Caco-2 (cell line): Measurements from ENCODE around the gene EDN2. TPM values are rescaled to one million over a fixed set of nuclear protein-coding genes. Genes with fewer than 3 reads are reported as not detected.
A peak's percentile ranks its signal among the peaks of the same experiment; 100 is the strongest.

Experiments used
- BruUV-seq: library from RNA; stranded (reverse); fragments of 400-500 nt; replicated peaks from 2 replicates; lab custom pipeline; 2021; lab: Mats Ljungman, UMichigan
- CTCF ChIA-PET: fragments of 300-600 bp; sonication (Branson Sonifier 250); formaldehyde crosslinking; loops from one replicate; lab custom pipeline; 2022; ENCODE audit warnings: antibody characterized with exemption; lab: Charles Lee
- POLR2A ChIA-PET: fragments of 300-600 bp; sonication (Branson Sonifier 250); formaldehyde crosslinking; loops from one replicate; lab custom pipeline; 2022; ENCODE audit warnings: antibody characterized with exemption; lab: Charles Lee
- DNase-seq, 2 experiments: peaks; one replicate each; pipeline versions ENCODE4 v3.0.0 to v3.0.0-alpha.2; 2020 to 2022
- H3K27me3 ChIP-seq: replicated peaks from 2 replicates; pipeline ENCODE4 v1.6.0; 2011; ENCODE audit warnings: low read length; ENCODE audit not compliant: control insufficient read depth, insufficient read depth
- H3K36me3 ChIP-seq: 2 replicates; pipeline ENCODE4 v1.5.1; 2011; ENCODE audit warnings: low read length; ENCODE audit not compliant: control insufficient read depth, insufficient read depth
- H3K4me1 ChIP-seq: fragments of 250-450 bp; sonication (Bioruptor Pico); 2 replicates; pipeline ENCODE4 v1.5.1; 2020; ENCODE audit warnings: mild to moderate bottlenecking
- H3K4me3 ChIP-seq: 2 replicates; pipeline ENCODE4 v1.5.1; 2011; ENCODE audit warnings: low read depth, mild to moderate bottlenecking, control low read depth, low read length
- H3K9me3 ChIP-seq: fragments of 250-450 bp; sonication (Bioruptor Pico); 2 replicates; pipeline ENCODE4 v1.5.1; 2020; ENCODE audit warnings: mild to moderate bottlenecking, moderate library complexity
- H3K27ac Mint-ChIP-seq: one replicate; pipeline ENCODE4 v1.8.0; 2022; ENCODE audit warnings: mixed read lengths; ENCODE audit not compliant: unreplicated experiment
- H3K27me3 Mint-ChIP-seq: one replicate; pipeline ENCODE4 v1.8.0; 2022; ENCODE audit warnings: mixed read lengths; ENCODE audit not compliant: insufficient read depth, unreplicated experiment
- H3K36me3 Mint-ChIP-seq: one replicate; pipeline ENCODE4 v1.8.0; 2022; ENCODE audit warnings: mild to moderate bottlenecking, mixed read lengths; ENCODE audit not compliant: insufficient read depth, unreplicated experiment
- H3K4me1 Mint-ChIP-seq: one replicate; pipeline ENCODE4 v1.8.0; 2022; ENCODE audit warnings: low read depth, mixed read lengths; ENCODE audit not compliant: unreplicated experiment
- H3K4me3 Mint-ChIP-seq: one replicate; pipeline ENCODE4 v1.8.0; 2022; ENCODE audit warnings: mild to moderate bottlenecking, moderate library complexity, mixed read lengths; ENCODE audit not compliant: unreplicated experiment
- H3K9me3 Mint-ChIP-seq: one replicate; pipeline ENCODE4 v1.8.0; 2022; ENCODE audit warnings: mixed read lengths; ENCODE audit not compliant: unreplicated experiment
- intact Hi-C: fragments of 100-400 bp; cut with micrococcal nuclease; formaldehyde crosslinking; loops from one replicate; pipeline ENCODE4 v1.10.0; 2022; ENCODE audit not compliant: unreplicated experiment
- total RNA-seq: library from RNA; stranded (reverse); gene quantifications from 2 replicates; pipeline ENCODE4 v1.2.3, GENCODE V29; 2022
- TF ChIP-seq, protein P1 (sequence below), 2 experiments: fragments of 200-600 bp in 1 of 2; IDR thresholded peaks; 1 replicate in 1 of 2; 2 replicates in 1 of 2; pipeline versions ENCODE4 v1.5.1 to v1.8.0; 2011 to 2022; ENCODE audit warnings: antibody characterized with exemption in 1 of 2, control low read depth in 1 of 2, inconsistent platforms in 1 of 2, low read depth in 1 of 2, low read length in 1 of 2, mild to moderate bottlenecking in 1 of 2, moderate library complexity in 1 of 2; ENCODE audit not compliant: insufficient read depth in 1 of 2, severe bottlenecking in 1 of 2, unreplicated experiment in 1 of 2

The EDN2 gene
- total RNA-seq, 1 experiment from 2014 or later = not detected

DNA sequence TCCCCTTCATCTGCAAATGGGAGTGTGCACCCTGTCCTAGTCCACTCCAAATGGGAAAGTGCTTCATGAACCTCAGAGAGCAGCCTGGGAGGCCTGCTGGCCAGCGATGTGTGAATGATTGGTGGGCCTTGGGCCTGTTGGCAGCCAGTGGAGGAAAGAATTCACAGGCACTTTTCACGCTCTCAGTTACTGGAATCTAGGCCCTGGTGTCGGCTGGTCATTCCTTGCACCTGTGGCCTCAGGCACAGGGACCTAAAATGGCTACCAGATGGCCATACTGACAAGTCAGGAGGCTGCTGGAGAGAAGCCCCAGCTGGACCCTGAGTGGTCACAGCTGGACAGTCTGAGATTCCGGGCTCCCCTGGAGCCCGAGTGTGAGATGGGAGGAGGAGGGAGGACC, 18.4 kb upstream of the EDN2 start:
- H3K9me3 ChIP-seq = no peaks in the 10 kb centered on the region
- H3K27me3 ChIP-seq = no peaks in the 10 kb centered on the region
- Mint-ChIP-seq H3K9me3 (no peaks in the 10 kb centered on the region), H3K27ac (no peak overlapping the region), H3K36me3 (no peaks in the 10 kb centered on the region), H3K27me3 (no peaks in the 10 kb centered on the region), H3K4me3 (no peak overlapping the region), H3K4me1 (peaks cover 18% of the 10 kb centered on the region)
- no peaks in the 10 kb centered on the region for H3K36me3 ChIP-seq
- no peak overlapping the region for H3K4me3 ChIP-seq
- POLR2A ChIA-PET = no interaction called here
- peaks cover 24% of the 10 kb centered on the region for H3K4me1 ChIP-seq
- TF ChIP-seq, protein P1, sequence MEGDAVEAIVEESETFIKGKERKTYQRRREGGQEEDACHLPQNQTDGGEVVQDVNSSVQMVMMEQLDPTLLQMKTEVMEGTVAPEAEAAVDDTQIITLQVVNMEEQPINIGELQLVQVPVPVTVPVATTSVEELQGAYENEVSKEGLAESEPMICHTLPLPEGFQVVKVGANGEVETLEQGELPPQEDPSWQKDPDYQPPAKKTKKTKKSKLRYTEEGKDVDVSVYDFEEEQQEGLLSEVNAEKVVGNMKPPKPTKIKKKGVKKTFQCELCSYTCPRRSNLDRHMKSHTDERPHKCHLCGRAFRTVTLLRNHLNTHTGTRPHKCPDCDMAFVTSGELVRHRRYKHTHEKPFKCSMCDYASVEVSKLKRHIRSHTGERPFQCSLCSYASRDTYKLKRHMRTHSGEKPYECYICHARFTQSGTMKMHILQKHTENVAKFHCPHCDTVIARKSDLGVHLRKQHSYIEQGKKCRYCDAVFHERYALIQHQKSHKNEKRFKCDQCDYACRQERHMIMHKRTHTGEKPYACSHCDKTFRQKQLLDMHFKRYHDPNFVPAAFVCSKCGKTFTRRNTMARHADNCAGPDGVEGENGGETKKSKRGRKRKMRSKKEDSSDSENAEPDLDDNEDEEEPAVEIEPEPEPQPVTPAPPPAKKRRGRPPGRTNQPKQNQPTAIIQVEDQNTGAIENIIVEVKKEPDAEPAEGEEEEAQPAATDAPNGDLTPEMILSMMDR (IDR thresholded peaks at IDR 0.05; ENCODE audit: insufficient read depth in 1 of 2, low read depth in 1 of 2, low read length in 1 of 2, severe bottlenecking in 1 of 2, unreplicated experiment in 1 of 2) = no peak
- DNase-seq = no peak
- BruUV-seq = no TSS peak
- intact Hi-C loops = no loop called here
- CTCF ChIA-PET = interaction anchor here (0.6 kb wide), 1 partner anchor 89 kb away, joined by 3 read pairs; no protein-coding TSS in a partner anchor

DNA sequence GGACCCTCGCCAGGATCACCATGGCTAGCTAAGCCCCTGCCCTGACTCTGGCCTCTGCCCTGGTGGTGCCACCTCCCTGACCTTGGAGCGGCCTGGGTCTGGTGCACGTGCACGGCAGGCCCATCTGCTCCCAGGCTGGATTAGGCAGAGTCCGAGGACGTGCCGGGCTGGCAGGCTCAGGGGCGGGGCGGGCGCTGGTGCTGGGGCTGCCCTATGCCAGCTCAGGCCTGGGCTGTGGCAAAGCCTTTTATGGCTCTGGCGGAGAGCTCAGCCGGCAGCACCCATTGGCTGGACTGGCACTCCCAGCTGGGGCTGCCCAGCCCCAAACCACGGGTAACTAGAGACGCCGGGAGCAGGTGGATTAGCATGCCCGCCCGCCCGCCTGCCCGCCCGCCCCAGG, 17.1 kb upstream of the EDN2 start:
- no peak for DNase-seq
- Mint-ChIP-seq H3K36me3 (no peaks in the 10 kb centered on the region), H3K27ac (no peak overlapping the region), H3K4me3 (no peak overlapping the region), H3K27me3 (no peaks in the 10 kb centered on the region), H3K9me3 (no peaks in the 10 kb centered on the region), H3K4me1 (peaks cover 18% of the 10 kb centered on the region)
- H3K4me1 ChIP-seq = peaks cover 31% of the 10 kb centered on the region
- ChIA-PET POLR2A (no interaction called here), CTCF (interaction anchor here (0.6 kb wide), 1 partner anchor 16 kb away, joined by 3 read pairs; no protein-coding TSS in a partner anchor)
- no peaks in the 10 kb centered on the region for H3K9me3 ChIP-seq
- H3K36me3 ChIP-seq = no peaks in the 10 kb centered on the region
- no TSS peak for BruUV-seq
- no peak overlapping the region for H3K4me3 ChIP-seq
- intact Hi-C loops = no loop called here
- no peaks in the 10 kb centered on the region for H3K27me3 ChIP-seq
- TF ChIP-seq, protein P1 (IDR thresholded peaks at IDR 0.05; ENCODE audit: insufficient read depth in 1 of 2, low read depth in 1 of 2, low read length in 1 of 2, severe bottlenecking in 1 of 2, unreplicated experiment in 1 of 2) = no peak

DNA sequence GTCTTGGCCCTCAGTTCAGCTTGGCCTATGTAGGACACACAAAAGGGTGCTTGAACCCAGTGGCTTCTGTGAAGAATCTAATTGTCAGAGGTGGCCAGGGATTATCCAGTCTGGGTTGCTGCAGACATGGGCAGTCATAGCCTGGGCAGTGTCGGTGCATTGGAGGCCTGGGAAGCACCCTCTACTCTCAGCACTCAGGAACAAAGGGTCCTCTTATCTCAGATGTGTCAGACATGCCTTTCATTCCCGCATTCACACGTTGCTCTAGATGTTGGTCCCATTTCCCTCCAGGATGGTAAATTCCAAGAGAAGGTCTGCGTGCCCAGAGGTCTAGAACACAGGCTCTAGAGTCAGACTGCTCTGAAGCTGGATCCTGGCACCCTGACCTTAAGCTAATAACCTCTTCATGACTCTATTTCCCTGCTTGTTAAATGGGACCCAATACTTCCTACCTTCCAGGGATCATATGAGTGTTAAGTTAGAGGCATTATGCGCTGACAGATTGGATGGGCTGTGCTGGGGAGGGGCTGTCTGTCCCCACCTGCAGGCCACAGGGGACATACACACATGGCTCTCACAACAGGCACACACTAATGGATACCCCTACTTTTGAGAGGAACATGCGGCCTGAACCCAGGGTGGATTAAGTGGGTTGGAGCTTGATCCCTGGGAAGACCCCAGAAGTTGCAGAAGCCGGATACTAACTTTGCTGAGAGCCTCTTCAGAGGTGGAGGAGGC, 16.5 kb upstream of the EDN2 start:
- BruUV-seq = no TSS peak
- Histone ChIP-seq H3K27me3 (no peaks in the 10 kb centered on the region), H3K4me1 (peaks cover 34% of the 10 kb centered on the region), H3K36me3 (no peaks in the 10 kb centered on the region), H3K9me3 (no peaks in the 10 kb centered on the region), H3K4me3 (no peak overlapping the region)
- no peaks in the 10 kb centered on the region for H3K27me3 Mint-ChIP-seq
- no peaks in the 10 kb centered on the region for H3K36me3 Mint-ChIP-seq
- no peaks in the 10 kb centered on the region for H3K9me3 Mint-ChIP-seq
- ChIA-PET POLR2A (no interaction called here), CTCF (no interaction called here)
- no peak overlapping the region for H3K27ac Mint-ChIP-seq
- H3K4me1 Mint-ChIP-seq = peaks cover 18% of the 10 kb centered on the region
- peak in 1 of 2 experiments; percentile 48 for DNase-seq
- TF ChIP-seq, protein P1 (IDR thresholded peaks at IDR 0.05; ENCODE audit: insufficient read depth in 1 of 2, low read depth in 1 of 2, low read length in 1 of 2, severe bottlenecking in 1 of 2, unreplicated experiment in 1 of 2) = no peak
- no peak overlapping the region for H3K4me3 Mint-ChIP-seq
- intact Hi-C loops = no loop called here
